Measurements from ENCODE around the gene CREB5.

GRCh38 chr7:28815928-28816373 is 403.6 kb downstream of the CREB5 start:
- TF ChIP-seq POLR2AphosphoS5 (IDR thresholded peaks at IDR 0.05) = no peak
- TF ChIP-seq, protein P1, sequence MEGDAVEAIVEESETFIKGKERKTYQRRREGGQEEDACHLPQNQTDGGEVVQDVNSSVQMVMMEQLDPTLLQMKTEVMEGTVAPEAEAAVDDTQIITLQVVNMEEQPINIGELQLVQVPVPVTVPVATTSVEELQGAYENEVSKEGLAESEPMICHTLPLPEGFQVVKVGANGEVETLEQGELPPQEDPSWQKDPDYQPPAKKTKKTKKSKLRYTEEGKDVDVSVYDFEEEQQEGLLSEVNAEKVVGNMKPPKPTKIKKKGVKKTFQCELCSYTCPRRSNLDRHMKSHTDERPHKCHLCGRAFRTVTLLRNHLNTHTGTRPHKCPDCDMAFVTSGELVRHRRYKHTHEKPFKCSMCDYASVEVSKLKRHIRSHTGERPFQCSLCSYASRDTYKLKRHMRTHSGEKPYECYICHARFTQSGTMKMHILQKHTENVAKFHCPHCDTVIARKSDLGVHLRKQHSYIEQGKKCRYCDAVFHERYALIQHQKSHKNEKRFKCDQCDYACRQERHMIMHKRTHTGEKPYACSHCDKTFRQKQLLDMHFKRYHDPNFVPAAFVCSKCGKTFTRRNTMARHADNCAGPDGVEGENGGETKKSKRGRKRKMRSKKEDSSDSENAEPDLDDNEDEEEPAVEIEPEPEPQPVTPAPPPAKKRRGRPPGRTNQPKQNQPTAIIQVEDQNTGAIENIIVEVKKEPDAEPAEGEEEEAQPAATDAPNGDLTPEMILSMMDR (IDR thresholded peaks at IDR 0.05) = no peak
- TF ChIP-seq POLR2A (IDR thresholded peaks at IDR 0.05) = no peak
- TF ChIP-seq EP300 (IDR thresholded peaks at IDR 0.05) = no peak
